HG02763 (cell line): ENCODE measurements around the gene MTTP.

Experiments
- ATAC-seq: cut with Tn5 transposase; IDR thresholded peaks from one replicate; pipeline ENCODE4 v1.9.1; 2021; ENCODE audit warnings: mild to moderate bottlenecking, moderate library complexity; ENCODE audit not compliant: unreplicated experiment

MTTP gene

DNA sequence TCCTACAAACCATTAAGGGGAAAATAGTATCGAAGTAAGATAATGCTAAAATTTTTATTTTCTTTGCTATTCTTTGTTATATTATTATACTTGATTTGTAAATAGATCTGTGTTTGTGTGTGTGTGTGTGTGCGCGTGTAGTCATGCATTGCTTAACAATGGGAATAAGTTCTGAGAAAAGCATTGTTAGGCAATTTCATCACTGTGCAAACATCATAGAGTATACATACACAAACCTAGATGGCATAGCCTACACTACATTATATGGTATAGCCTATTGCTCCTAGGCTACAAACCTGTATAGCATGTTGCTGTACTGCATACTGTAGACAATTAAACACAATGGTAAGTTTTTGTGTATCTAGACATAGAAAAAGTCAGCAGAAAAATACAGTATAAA, 17.1 kb downstream of the MTTP start:
- no peak for ATAC-seq

DNA sequence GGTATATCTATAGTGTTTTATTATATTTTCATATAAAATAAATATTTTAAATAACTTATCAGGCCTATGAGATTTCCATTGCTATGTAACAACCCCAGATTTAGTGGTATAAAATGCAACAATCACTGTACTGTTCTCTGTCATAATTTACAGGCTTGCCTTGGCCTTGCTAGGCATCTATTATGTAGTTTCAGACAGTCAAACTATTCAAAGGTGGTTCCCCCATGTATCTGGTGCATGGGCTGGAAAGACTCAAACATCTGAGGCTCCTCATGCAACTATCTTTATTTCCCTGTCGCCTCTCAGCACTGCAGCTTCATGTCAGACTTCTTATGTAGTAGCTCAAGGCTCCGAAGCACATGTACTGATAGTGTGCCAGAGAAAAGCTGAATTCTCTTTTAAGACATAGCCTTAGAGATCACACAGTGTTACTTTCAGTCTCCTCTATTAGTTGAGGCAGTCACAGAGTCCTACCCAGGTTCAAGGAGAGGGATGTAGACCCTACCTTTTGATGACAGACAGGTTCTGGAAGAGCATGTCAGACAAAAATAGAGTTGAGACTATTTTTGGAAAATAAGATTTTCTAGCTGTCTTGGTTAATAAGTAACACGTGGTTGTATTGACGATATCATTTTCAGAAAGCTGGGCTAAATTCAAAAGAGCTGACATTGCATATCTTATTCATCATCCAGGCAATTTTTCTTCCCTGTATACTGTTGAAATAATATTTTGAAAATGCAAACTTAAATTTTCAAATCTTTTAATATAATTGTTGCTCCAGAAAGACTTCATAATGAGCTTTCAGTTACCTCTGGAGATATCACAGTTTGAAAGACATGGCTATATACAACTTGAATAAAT, 19.4 kb downstream of the MTTP start:
- ATAC-seq = peak; percentile 67

DNA sequence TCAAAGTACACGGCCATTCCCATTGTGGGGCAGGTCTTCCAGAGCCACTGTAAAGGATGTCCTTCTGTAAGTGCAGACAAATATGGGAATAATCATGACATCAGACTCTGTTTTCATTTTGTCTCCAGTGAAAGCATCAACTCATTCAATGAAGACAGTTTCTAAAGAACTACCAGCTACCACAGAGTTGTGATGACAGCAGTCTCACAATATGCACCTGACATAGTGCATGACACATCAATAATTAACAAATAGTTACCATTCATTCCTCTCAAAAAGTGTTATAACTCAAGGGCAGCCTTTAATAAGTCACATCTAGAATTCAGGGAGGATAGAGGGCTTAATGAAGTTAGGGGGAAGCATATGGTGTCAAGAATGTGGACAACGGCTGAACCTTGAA, 20.2 kb downstream of the MTTP start:
- ATAC-seq = peak; percentile 47

DNA sequence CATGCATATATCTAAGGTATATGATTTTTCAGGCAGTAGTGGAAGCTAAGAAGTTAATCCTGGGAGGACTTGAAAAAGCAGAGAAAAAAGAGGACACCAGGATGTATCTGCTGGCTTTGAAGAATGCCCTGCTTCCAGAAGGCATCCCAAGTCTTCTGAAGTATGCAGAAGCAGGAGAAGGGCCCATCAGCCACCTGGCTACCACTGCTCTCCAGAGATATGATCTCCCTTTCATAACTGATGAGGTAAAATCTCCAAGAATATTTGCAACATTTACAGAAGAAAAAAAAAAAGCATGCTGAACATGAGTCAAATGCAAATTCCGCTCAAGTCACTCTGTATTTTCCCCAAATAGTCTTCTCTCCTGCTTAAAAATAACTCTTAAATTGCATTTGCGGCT, 32.1 kb downstream of the MTTP start:
- ATAC-seq = no peak

DNA sequence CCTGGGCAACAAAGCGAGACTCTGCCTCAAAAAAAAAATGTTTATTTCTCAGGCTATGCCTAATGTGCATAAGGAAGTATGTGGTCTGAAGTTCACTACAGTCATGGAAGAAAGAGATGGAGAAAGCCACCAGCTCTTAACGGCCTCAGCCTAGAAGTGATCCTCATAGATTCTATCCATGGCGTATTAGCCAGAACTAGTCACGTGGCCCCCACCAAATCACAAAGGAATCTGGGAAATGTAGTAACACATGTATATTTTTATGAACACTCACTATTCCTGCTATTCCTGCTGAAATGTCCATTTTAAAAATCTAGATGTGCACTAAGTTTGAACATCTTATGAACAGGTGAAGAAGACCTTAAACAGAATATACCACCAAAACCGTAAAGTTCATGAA, 33.8 kb downstream of the MTTP start:
- no peak for ATAC-seq

DNA sequence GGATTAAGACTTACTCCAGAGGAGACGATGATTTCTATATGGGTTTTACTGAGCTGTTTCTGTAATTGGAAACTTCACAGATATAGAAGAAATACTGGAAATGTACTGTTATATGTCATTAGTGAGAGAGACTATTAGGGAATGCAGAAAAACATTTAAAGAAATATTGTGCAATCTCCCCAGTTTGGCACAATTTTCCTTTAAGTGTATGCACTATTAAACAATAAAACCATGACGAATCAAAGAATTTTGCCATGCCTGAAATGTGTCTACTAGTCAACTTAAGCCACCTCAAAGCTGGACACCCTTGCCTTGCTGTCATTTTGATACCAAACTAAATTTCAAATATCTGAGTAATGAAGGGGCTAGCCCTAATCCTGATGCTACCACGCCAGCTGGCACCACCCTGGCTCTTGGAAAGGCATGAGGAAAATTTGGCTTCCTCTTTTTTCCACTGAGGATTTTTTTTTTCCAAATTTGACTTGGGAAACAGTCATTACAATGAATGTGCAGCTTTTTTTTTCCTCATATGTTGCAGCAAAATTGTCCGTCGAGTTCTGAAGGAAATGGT, 36.1 kb downstream of the MTTP start:
- ATAC-seq = no peak

DNA sequence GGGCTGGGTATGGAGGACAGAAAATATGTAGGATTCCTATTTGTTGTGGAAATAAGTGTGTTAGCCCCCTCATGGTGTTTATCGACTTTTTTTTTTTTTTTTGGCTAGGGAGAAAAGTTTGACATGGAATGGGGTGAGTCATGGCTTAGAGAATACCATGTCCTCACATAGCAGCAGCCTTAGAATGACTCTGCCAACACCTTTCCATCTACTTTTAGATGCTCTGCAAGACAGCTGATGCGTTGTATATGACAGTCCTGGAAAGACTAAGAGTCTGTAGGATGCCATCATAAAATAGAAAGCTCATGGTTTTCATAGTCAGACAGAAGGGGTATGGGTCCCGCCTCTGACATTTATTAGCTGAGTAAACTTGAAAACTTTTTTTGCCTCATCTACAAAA, 37.7 kb downstream of the MTTP start:
- ATAC-seq = no peak

DNA sequence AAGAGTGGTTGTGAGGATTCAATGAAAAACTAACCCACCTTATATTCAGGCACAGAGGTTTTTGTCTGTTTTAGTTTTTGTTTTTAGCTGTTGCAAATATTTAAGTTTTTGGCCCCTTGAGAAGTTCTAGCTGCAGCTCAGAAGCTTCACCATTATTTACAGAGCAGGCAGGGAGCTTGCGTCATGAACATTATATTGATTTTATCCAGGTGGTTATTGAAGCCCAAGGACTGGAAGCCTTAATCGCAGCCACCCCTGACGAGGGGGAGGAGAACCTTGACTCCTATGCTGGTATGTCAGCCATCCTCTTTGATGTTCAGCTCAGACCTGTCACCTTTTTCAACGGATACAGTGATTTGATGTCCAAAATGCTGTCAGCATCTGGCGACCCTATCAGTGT, 38.1 kb downstream of the MTTP start:
- ATAC-seq = no peak

DNA sequence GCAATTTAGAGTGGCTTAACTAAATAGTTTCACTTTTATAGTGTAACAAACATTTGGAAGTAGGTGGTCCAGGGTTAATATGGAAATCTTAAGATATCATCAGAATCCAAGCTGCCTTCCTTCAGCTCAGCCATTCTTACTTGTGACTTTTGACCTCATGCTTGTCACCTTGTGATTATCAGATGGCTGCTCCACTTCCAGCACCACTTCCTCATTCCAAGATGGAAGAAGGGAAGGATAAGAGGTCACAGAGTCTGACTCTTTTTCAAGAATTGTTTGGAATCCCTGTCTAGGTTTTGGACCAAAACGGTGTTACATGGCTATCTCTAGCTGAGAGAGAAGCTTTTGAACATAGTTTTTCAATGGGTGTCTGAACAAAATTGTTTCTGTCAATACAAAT, 39.9 kb downstream of the MTTP start:
- ATAC-seq = no peak

DNA sequence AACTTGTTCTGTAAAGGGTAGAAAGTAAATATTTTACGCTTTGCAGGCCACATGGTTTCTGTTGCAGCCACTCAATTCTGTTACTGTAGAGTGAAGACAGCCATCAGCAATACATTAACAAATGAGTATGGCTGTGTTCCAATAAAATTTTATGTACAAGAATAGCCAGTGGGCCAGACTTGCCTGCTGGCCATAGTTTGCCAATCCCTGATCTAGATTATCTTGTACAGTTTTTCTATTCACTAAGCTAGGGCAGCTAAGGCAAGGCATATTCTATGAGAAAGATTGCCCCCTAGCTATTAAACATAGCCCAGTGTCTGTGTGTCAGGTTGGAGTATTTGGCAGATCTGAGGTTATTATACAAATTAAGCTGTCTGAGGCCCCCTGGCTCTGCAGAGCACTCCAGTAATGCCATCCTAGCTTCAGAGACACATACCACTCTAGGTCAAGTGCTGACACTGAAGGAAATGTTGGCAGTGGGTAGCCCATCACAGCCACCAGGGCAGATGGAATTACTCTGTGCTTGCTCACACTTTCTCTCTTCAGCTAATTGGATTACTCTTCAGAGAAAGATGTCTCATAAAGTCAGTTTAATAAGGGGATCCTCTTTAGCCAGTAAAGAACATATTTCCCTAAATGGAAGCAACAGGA, 40.7 kb downstream of the MTTP start:
- no peak for ATAC-seq

DNA sequence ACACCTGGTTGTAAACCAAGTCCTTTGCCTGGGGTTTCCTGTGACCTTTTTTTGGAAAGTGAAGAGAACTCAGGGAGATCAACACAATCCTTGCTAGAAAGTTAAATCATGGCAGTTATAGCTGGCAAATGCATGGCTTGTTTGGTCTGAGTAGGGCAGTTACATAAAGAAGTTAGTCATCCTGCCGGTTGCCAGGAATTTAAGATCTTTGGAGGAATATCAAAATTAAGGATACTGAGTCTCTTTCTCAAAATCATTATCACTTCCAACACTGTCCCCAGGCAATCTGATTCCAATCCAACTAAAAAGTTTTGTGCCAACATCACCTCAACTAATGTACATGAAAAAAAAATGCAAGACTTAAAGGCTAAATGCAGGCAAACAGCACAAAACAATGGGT, 42.8 kb downstream of the MTTP start:
- ATAC-seq = no peak

DNA sequence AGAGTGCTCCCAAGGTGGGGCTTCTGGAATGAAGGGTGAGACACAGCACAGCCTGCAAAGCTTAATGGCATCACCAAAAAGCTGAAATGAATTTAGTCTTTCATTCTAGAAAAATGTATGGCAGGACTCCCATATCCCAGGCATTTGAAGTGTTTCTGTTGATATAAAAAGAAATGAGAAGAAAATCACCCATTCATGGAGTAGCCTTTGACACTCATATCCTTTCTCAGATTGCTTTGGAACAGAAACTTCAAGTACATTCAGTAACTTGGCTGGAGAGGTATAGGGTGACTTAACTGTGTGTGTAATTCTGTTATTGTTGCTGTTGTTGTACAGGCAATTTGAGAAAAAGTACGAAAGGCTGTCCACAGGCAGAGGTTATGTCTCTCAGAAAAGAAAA, 47.7 kb downstream of the MTTP start:
- no peak for ATAC-seq

DNA sequence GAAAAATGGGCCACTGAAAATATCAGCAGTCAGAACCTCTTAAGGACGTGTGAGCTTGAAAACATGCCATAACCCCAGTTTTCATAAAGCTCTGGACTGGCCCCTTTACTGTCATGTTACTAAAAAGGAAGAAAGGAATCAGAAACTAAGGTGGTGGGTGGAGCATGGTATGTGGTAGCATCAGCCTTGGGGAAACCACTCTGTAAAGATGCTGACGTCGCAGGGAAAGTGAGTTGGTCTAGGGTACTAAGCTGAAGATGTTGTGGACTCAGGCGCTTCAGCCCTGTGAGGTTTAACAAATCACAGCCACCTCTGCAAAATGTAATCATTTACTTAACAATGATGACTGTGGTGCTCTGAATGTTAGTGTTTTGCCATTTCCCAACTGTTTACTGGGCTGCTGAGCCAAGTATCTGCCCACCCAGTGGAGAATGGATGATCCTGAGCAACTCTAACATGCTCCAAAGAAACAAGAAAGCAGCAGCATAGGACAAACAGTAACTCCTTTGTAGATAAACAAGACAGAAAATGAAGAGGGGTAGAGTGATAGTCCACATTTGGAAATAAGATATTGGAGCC, 49.6 kb downstream of the MTTP start:
- ATAC-seq = peak; percentile 37

DNA sequence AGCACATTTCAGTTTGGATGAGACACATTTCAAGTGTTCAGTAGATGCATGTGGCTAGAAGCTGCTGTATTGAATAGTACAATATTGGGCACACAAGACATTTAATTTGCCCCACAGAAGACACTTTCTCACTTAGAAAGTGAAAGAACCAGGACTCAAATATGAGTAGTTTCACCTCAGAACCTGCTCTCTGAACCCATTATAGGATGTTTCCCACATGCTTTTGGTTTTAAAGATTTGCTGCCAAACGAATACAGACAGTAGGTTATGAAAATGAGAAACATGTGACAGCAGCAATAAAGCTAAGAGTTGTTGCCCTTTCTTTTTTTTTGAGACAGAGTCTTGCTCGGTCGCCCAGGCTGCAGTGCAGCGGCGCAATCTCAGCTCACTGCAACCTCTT, 50.7 kb downstream of the MTTP start:
- peak; percentile 67 for ATAC-seq

DNA sequence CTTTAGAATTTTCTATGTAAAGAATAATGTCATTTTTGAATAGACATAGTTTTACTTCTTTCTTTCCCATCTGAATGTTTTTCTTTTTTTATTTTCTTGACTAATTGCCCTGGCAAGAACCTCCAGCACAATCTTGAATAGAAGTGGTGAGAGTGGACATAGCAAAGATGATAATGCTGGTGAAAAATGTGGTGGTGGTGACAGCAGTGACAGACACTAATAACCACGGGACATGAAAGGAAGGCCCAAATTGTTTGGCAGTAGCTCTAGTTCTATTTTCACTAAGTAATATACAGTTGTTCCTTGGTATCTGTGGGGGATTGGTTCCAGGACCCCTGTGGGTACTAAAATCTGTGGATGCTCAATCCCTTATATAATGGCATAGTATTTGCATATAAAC, 53.4 kb downstream of the MTTP start:
- ATAC-seq = no peak

DNA sequence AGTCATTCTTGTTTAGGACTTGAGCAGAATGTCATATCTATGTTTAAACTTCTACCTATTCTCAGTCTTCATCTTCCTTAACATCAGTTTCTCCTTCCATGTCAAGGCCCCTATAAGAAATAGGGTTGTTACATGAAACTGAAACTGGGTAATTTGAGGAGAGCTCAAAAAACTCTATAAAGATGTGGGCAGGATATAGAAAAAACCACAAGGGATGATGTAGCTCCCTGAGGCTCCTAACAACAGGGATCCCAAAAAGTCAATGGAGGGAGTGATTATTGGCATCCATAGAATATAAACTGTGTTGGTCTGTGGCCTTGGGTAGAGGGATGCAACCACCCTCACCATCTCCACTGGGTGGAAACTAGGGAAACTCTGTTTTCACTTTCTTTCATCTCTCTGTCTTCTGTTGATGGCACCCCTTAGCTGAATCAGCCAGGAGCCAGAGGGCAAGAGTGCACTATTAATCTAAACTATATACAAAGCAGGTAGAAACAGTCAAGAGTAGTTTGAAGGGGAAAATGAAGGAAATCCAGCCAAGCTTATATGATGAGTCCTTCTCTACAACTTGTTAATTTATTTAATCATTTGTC, 55.4 kb downstream of the MTTP start:
- ATAC-seq = no peak

DNA sequence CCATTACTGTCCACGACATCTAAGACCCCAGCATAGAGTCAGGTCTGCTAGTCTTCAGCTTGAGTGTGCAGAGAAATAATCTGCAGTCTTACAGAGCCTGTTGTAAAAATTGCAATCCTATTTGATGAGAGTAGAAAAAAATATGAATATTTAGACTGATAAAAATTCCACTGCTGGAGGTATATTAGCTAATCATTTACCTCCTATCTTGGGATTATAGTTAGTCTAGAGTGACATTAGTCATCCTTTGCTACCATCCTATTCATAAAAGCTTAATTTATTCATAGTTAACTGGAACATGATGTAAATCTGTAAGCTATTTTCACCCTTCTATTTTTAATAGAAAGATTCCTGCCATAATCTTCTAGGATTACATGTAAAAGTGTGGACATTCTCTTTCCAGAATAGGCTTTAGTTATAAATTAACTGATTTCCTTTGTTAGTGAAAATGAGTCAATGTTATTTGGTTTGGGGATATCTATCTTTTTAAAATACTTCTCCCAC, 56.3 kb downstream of the MTTP start:
- ATAC-seq = no peak

DNA sequence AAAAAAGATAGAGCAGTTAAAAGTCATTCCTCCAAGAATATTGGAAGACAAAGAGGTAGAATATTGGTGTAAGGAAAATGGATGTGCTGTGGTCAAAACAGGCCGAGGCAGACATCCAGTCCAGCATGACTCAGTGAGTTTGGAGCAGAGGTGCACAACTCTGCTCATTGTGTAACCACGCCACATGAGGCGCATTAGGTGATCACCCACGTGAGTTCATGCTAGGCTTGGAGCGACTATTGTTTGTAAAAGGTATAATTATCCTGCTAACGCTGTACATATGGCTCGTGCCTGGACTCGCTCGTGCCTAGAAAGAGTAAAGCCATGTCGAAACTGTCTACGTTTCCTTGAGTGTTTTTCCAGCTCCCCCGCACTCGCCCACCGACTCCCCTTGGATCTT, 59.1 kb downstream of the MTTP start:
- ATAC-seq = no peak

DNA sequence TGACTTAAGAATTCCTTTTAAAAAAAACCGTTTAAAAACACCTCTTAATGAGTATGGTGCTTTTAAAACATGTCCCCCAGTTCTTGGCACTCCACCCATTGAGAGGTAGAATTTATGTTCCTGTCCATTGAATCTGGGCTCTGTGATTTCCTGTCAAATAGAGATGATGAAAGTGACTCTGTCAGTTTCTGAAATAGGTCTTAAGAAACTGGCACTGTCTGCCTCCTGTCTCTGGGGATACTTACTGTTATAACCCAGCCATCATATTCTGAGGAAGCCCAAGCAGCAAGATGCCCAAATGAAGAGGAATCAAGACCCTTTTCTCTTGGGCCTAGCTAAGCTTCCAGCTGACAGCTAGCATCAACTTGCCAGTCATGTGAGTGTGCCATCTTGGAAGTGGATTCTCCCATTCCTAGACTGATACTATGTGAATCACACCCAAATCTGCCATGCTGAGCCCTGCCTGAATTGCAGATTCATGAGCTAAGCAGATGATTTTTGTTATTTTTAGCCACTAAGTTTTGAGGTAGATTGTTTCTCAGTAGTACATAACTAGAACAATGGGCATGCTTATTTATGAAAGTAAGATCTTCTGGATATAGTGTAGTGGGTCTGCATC, 60.2 kb downstream of the MTTP start:
- no peak for ATAC-seq

DNA sequence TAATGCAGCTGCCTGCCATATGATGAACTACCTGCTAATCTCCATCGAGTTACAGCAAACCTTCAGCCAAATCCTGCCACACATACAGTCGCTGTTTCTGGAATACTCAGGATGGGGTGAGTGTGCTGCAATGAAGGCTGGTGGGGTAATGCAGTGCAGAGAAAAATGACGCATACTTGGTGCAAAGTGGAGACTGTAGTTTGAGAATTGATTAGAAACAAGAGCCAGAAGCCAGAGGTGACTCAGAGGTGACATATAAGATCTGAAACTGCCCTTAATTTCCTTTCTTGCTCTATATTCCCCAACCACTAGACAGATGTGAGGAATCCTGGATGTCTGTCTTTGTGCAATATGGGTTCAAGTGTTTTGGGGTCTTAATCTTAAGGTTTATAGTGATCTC, 61.0 kb downstream of the MTTP start:
- no peak for ATAC-seq

DNA sequence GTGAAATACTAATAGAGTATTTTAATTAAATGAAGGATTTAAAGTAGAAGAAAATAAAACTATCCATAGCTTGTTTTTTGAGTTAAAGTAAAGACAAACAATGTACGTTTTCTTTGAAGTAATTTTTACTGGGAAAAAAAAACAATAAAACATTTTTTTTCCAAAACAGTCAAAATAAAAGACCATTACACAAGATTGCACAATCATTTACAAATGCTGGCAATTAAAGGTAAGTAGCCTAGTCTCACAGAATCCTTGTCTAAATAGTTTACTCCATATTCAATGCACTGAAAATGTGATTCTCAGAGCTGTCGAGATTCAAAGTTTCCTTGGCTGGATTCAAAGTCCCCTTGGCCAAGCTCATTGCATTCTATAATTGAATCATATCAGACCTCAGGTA, 61.8 kb downstream of the MTTP start:
- ATAC-seq = no peak
